ENCODE measurements around the gene MYLK4.

The MYLK4 gene

GRCh38 chr6:2756241-2756640 lies 5.5 kb upstream of the MYLK4 start:
- H3K36me3 ChIP-seq (replicated peaks), result no peaks in the 10 kb centered on the region
- H3K4me1 ChIP-seq, result peaks cover 11% of the 10 kb centered on the region
- H3K4me3 ChIP-seq, result no peak overlapping the region
- in situ Hi-C loops (cut with MboI; ENCODE audit: low sequenced_read_pairs), result no loop called here
- H3K27me3 ChIP-seq (ENCODE audit: low read depth), result no peaks in the 10 kb centered on the region
- H3K9me3 ChIP-seq, result no peaks in the 10 kb centered on the region
- no peak for DNase-seq (ENCODE audit: low spot score in 2 of 2)

GRCh38 chr6:2755456-2755855 lies 4.7 kb upstream of the MYLK4 start:
- no peaks in the 10 kb centered on the region for H3K27me3 ChIP-seq (ENCODE audit: low read depth)
- in situ Hi-C loops (cut with MboI; ENCODE audit: low sequenced_read_pairs), result no loop called here
- H3K4me1 ChIP-seq, result peaks cover 11% of the 10 kb centered on the region
- H3K9me3 ChIP-seq, result no peaks in the 10 kb centered on the region
- DNase-seq (ENCODE audit: low spot score in 2 of 2), result no peak
- H3K4me3 ChIP-seq, result no peak overlapping the region
- H3K36me3 ChIP-seq (replicated peaks), result no peaks in the 10 kb centered on the region

- no peaks in the 10 kb centered on the region for H3K36me3 ChIP-seq (replicated peaks)
- H3K9me3 ChIP-seq, result no peaks in the 10 kb centered on the region
- H3K4me3 ChIP-seq, result no peak overlapping the region
- H3K27me3 ChIP-seq (ENCODE audit: low read depth), result no peaks in the 10 kb centered on the region
- in situ Hi-C loops (cut with MboI; ENCODE audit: low sequenced_read_pairs), result no loop called here
- no peak for DNase-seq (ENCODE audit: low spot score in 2 of 2)
- H3K4me1 ChIP-seq, result peaks cover 11% of the 10 kb centered on the region
These were observed 4.2 kb upstream of the MYLK4 start for GRCh38 chr6:2754911-2755310.

GRCh38 chr6:2754393-2754792 lies 3.7 kb upstream of the MYLK4 start:
- Histone ChIP-seq H3K4me1 (peaks cover 16% of the 10 kb centered on the region), H3K4me3 (no peak overlapping the region), H3K36me3 (replicated peaks) (no peaks in the 10 kb centered on the region), H3K9me3 (no peaks in the 10 kb centered on the region), H3K27me3 (ENCODE audit: low read depth) (no peaks in the 10 kb centered on the region)
- in situ Hi-C loops (cut with MboI; ENCODE audit: low sequenced_read_pairs), result no loop called here
- DNase-seq (ENCODE audit: low spot score in 2 of 2), result no peak

- Histone ChIP-seq H3K36me3 (replicated peaks) (no peaks in the 10 kb centered on the region), H3K27me3 (ENCODE audit: low read depth) (no peaks in the 10 kb centered on the region), H3K4me1 (peaks cover 18% of the 10 kb centered on the region), H3K9me3 (no peaks in the 10 kb centered on the region), H3K4me3 (no peak overlapping the region)
- DNase-seq (ENCODE audit: low spot score in 2 of 2), result no peak
- in situ Hi-C loops (cut with MboI; ENCODE audit: low sequenced_read_pairs), result no loop called here
These were observed 3.0 kb upstream of the MYLK4 start for GRCh38 chr6:2753743-2754142.

GRCh38 chr6:2753110-2753489 lies 2.4 kb upstream of the MYLK4 start:
- Histone ChIP-seq H3K27me3 (ENCODE audit: low read depth) (no peaks in the 10 kb centered on the region), H3K36me3 (replicated peaks) (no peaks in the 10 kb centered on the region), H3K9me3 (no peaks in the 10 kb centered on the region), H3K4me1 (peaks cover 18% of the 10 kb centered on the region), H3K4me3 (no peak overlapping the region)
- DNase-seq (ENCODE audit: low spot score in 2 of 2), result peak in 1 of 2 experiments; percentile 61
- in situ Hi-C loops (cut with MboI; ENCODE audit: low sequenced_read_pairs), result no loop called here

GRCh38 chr6:2752477-2753109 lies 1.9 kb upstream of the MYLK4 start:
- no peaks in the 10 kb centered on the region for H3K36me3 ChIP-seq (replicated peaks)
- H3K9me3 ChIP-seq, result no peaks in the 10 kb centered on the region
- H3K4me1 ChIP-seq, result peaks cover 18% of the 10 kb centered on the region
- H3K4me3 ChIP-seq, result no peak overlapping the region
- in situ Hi-C loops (cut with MboI; ENCODE audit: low sequenced_read_pairs), result no loop called here
- H3K27me3 ChIP-seq (ENCODE audit: low read depth), result no peaks in the 10 kb centered on the region
- no peak for DNase-seq (ENCODE audit: low spot score in 2 of 2)

GRCh38 chr6:2751871-2752270 lies 1.1 kb upstream of the MYLK4 start:
- in situ Hi-C loops (cut with MboI; ENCODE audit: low sequenced_read_pairs), result no loop called here
- DNase-seq (ENCODE audit: low spot score in 2 of 2), result no peak

GRCh38 chr6:2749969-2750600 lies 637 bp downstream of the MYLK4 start:
- H3K27me3 ChIP-seq (ENCODE audit: low read depth), result no peaks in the 10 kb centered on the region
- no peaks in the 10 kb centered on the region for H3K36me3 ChIP-seq (replicated peaks)
- in situ Hi-C loops (cut with MboI; ENCODE audit: low sequenced_read_pairs), result loop anchor here (25.0 kb wide), 1 partner anchor 1163 kb away; no protein-coding TSS in a partner anchor
- H3K4me1 ChIP-seq, result peaks cover 21% of the 10 kb centered on the region
- H3K4me3 ChIP-seq, result no peak overlapping the region
- H3K9me3 ChIP-seq, result no peaks in the 10 kb centered on the region
- peak; percentile 69 to 83 for DNase-seq (ENCODE audit: low spot score in 2 of 2)

More at GRCh38 chr6:2751871-2752270, 1.1 kb upstream of the MYLK4 start:
- no peaks in the 10 kb centered on the region for H3K36me3 ChIP-seq (replicated peaks)
- no peaks in the 10 kb centered on the region for H3K27me3 ChIP-seq (ENCODE audit: low read depth)
- no peak overlapping the region for H3K4me3 ChIP-seq
- H3K9me3 ChIP-seq, result no peaks in the 10 kb centered on the region
- peaks cover 15% of the 10 kb centered on the region for H3K4me1 ChIP-seq

- in situ Hi-C loops (cut with MboI; ENCODE audit: low sequenced_read_pairs), result loop anchor here (25.0 kb wide), 1 partner anchor 1161 kb away; no protein-coding TSS in a partner anchor
- Histone ChIP-seq H3K36me3 (replicated peaks) (no peaks in the 10 kb centered on the region), H3K4me3 (no peak overlapping the region), H3K4me1 (peaks cover 21% of the 10 kb centered on the region), H3K27me3 (ENCODE audit: low read depth) (no peaks in the 10 kb centered on the region), H3K9me3 (no peaks in the 10 kb centered on the region)
- no peak for DNase-seq (ENCODE audit: low spot score in 2 of 2)
These were observed 2.5 kb downstream of the MYLK4 start for GRCh38 chr6:2748183-2748582.

- Histone ChIP-seq H3K4me1 (peaks cover 17% of the 10 kb centered on the region), H3K27me3 (ENCODE audit: low read depth) (no peaks in the 10 kb centered on the region), H3K4me3 (no peak overlapping the region), H3K36me3 (replicated peaks) (no peaks in the 10 kb centered on the region), H3K9me3 (no peaks in the 10 kb centered on the region)
- in situ Hi-C loops (cut with MboI; ENCODE audit: low sequenced_read_pairs), result loop anchor here (25.0 kb wide), 1 partner anchor 1159 kb away; no protein-coding TSS in a partner anchor
- DNase-seq (ENCODE audit: low spot score in 2 of 2), result peak; percentile 54 to 92
These were observed 4.1 kb downstream of the MYLK4 start for GRCh38 chr6:2746557-2747061.

GRCh38 chr6:2745246-2745645 lies 5.5 kb downstream of the MYLK4 start:
- H3K4me3 ChIP-seq, result no peak overlapping the region
- H3K4me1 ChIP-seq, result peaks cover 17% of the 10 kb centered on the region
- H3K9me3 ChIP-seq, result no peaks in the 10 kb centered on the region
- in situ Hi-C loops (cut with MboI; ENCODE audit: low sequenced_read_pairs), result loop anchor here (25.0 kb wide), 1 partner anchor 1158 kb away; no protein-coding TSS in a partner anchor
- no peaks in the 10 kb centered on the region for H3K36me3 ChIP-seq (replicated peaks)
- no peaks in the 10 kb centered on the region for H3K27me3 ChIP-seq (ENCODE audit: low read depth)
- DNase-seq (ENCODE audit: low spot score in 2 of 2), result no peak

GRCh38 chr6:2744778-2745177 lies 5.9 kb downstream of the MYLK4 start:
- no peaks in the 10 kb centered on the region for H3K27me3 ChIP-seq (ENCODE audit: low read depth)
- peaks cover 16% of the 10 kb centered on the region for H3K4me1 ChIP-seq
- H3K9me3 ChIP-seq, result no peaks in the 10 kb centered on the region
- H3K4me3 ChIP-seq, result no peak overlapping the region
- no peaks in the 10 kb centered on the region for H3K36me3 ChIP-seq (replicated peaks)
- in situ Hi-C loops (cut with MboI; ENCODE audit: low sequenced_read_pairs), result loop anchor here (25.0 kb wide), 1 partner anchor 1157 kb away; no protein-coding TSS in a partner anchor
- DNase-seq (ENCODE audit: low spot score in 2 of 2), result no peak

- in situ Hi-C loops (cut with MboI; ENCODE audit: low sequenced_read_pairs), result loop anchor here (25.0 kb wide), 1 partner anchor 1157 kb away; no protein-coding TSS in a partner anchor
- Histone ChIP-seq H3K27me3 (ENCODE audit: low read depth) (no peaks in the 10 kb centered on the region), H3K9me3 (no peaks in the 10 kb centered on the region), H3K4me1 (peaks cover 11% of the 10 kb centered on the region), H3K36me3 (replicated peaks) (no peaks in the 10 kb centered on the region), H3K4me3 (no peak overlapping the region)
- no peak for DNase-seq (ENCODE audit: low spot score in 2 of 2)
These were observed 6.4 kb downstream of the MYLK4 start for GRCh38 chr6:2744209-2744771.

All from HAP-1 (cell line).